ENCODE measurements around the gene GALNT2.

The GALNT2 gene

DNA sequence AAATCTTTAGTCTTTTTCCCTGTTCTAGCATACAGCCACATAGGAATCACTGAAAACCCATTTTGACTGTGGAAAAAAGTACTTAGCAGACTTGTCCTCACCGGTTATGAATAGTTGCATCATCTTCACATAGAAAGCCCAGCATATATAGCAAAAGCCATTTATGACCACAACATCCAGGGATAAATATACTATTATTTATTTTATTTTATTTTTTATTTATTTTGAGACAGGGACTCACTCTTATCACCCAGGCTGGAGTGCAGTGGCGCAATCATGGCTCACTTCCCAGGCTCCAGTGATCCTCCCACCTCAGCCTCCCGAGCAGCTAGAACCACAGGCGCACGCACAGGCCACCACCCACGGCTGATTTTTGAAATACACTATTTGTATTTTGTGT, 175.3 kb downstream of the GALNT2 start:
- TF ChIP-seq, protein P1, sequence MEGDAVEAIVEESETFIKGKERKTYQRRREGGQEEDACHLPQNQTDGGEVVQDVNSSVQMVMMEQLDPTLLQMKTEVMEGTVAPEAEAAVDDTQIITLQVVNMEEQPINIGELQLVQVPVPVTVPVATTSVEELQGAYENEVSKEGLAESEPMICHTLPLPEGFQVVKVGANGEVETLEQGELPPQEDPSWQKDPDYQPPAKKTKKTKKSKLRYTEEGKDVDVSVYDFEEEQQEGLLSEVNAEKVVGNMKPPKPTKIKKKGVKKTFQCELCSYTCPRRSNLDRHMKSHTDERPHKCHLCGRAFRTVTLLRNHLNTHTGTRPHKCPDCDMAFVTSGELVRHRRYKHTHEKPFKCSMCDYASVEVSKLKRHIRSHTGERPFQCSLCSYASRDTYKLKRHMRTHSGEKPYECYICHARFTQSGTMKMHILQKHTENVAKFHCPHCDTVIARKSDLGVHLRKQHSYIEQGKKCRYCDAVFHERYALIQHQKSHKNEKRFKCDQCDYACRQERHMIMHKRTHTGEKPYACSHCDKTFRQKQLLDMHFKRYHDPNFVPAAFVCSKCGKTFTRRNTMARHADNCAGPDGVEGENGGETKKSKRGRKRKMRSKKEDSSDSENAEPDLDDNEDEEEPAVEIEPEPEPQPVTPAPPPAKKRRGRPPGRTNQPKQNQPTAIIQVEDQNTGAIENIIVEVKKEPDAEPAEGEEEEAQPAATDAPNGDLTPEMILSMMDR (IDR thresholded peaks at IDR 0.05; ENCODE audit: low read depth, low read length), result no peak
- peak; percentile 15 to 64 for DNase-seq (ENCODE audit: low read depth in 2 of 2)
- no peak overlapping the region for H3K4me3 ChIP-seq (replicated peaks in 1 of 2; ENCODE audit: low read depth in 2 of 2, low read length in 2 of 2)

DNA sequence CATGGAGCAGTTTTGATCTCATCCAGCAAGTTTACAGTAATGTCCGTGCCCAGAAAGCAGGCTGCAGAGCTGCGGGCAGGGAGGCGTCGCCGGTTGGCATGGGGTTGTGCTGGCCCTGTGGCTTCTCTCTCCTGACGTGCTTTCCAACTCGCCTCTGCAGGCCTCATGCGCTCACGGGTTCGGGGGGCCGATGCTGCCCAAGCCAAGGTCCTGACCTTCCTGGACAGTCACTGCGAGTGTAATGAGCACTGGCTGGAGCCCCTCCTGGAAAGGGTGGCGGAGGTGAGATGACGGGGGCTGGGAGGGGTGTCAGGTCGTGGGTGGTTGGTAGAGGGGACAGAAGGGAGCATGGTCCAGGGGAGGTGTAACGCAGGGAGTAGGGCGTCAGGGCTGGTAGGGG, 176.1 kb downstream of the GALNT2 start:
- no peak overlapping the region for H3K4me3 ChIP-seq (replicated peaks in 1 of 2; ENCODE audit: low read depth in 2 of 2, low read length in 2 of 2)
- TF ChIP-seq, protein P1 (IDR thresholded peaks at IDR 0.05; ENCODE audit: low read depth, low read length), result no peak

DNA sequence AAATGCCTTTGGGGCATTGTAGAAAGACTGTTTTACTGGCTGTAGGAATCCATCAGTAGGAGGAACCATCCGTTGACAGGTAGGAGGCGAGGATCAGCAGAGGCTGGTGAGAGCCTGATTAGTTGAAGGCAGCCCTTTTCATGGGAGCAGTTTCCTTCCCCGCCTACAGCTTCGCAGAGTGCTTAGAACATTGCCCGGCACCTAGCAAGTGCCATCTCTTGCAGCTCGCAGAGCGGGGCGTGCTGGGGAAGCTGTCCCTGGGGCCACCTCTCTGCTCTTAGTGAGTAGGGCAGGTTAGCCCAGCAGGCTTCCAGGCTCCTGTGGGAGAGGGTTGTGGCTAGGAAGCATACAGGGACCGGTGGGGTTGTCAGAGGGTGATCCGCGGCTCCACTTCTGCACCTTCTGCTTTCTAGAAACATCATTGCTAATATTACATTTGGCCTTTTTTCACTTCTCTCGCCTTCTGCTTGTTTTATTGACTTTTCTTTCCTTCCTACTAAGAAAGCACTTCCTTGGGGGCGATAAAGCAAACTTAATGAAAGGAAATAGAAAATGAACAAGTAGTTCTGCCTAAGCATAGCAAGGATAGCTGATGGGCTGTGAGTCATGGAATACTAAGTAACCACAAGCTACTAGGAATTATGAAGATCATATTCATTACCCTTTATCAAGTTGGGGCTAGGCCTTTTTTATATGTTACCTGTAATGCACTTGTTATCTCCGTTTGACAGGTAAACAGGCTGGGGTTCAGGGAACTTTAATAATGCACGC, 176.7 kb downstream of the GALNT2 start:
- DNase-seq (ENCODE audit: low read depth in 2 of 2), result peak; percentile 32 to 58
- TF ChIP-seq, protein P1 (IDR thresholded peaks at IDR 0.05; ENCODE audit: low read depth, low read length), result no peak

More for the DNA sequence above, 176.1 kb downstream of the GALNT2 start:
- no peak for DNase-seq (ENCODE audit: low read depth in 2 of 2)

DNA sequence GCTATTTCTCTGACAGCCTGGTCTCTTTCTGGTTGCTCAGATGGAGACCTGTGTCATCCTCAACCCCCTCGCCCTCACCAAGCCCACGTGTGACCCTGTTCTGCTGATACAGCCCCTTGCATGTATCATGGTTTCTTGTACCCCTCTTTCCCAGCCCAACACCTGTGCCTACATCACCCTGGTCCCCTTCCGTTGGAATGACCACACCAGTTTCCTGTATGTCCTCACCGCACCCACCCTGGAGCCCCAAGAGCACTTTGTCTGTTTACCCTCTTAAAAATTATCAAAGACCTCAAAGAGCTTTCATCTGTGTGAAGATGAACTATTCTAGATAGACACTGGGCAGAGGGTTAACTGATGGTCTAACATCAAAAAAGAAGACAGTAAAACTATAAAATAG, 179.5 kb downstream of the GALNT2 start:
- no peak for DNase-seq (ENCODE audit: low read depth in 2 of 2)
- TF ChIP-seq, protein P1 (IDR thresholded peaks at IDR 0.05; ENCODE audit: low read depth, low read length), result no peak
- H3K4me3 ChIP-seq (replicated peaks in 1 of 2; ENCODE audit: low read depth in 2 of 2, low read length in 2 of 2), result no peak overlapping the region

More for the DNA sequence above, 176.7 kb downstream of the GALNT2 start:
- no peak overlapping the region for H3K4me3 ChIP-seq (replicated peaks in 1 of 2; ENCODE audit: low read depth in 2 of 2, low read length in 2 of 2)

DNA sequence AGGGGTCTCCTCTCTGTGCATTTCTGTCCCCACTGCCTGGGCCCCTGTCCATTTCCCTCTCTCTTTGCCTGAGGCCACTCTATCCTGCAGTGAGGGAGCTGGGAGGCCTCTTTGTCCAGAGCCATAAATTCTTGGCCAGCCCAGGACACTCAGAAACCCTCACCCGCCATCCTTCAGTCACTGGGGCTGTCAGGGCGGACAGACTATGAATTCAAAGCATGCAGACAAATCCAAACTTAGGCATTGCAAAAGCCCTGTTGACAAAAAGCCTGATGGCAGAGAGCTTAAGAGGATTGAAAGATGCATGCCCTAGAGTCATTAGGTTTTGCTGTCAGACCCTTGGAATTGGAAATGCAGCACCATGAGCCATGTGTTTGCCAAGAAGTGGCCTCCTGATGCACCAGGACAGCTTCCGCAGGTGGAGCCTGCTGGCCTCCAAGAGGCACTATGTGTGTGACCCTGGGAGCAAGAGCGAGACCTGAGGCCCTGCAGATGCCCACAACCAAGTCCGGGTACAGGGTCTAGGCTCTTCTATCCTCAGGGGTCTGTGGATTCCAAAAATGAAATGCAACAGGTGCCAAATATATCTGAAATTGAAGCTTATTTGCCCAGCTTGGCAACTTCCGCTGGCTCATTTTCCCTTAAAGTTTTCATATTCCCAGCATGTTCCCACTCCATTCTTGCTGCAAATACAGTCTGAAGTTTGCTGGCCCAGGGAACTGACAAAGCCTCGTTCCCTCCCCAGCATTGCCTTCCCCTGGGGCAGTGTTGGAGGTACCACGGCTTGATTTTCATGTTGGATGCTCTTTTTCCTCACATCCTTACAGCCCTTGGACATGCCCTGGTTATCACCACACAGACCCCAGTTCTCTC, 181.2 kb downstream of the GALNT2 start:
- no peak for DNase-seq (ENCODE audit: low read depth in 2 of 2)
- H3K4me3 ChIP-seq (replicated peaks in 1 of 2; ENCODE audit: low read depth in 2 of 2, low read length in 2 of 2), result no peak overlapping the region
- TF ChIP-seq, protein P1 (IDR thresholded peaks at IDR 0.05; ENCODE audit: low read depth, low read length), result no peak

DNA sequence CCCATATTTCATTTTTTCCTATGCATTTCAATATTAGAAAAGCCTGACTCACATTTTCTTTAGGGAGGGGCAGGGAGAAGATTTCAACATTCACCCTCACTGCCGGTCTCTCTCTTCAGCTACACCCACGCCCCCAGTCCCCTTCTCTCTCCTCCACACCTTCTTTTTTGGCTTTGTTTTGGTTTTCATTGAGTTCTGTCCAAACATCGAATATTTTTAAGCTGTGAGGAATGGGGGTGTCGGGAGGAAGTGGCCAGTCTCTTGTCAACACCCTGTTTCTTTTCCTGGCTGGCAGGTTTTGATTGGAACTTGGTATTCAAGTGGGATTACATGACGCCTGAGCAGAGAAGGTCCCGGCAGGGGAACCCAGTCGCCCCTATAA, 181.8 kb downstream of the GALNT2 start:
- TF ChIP-seq, protein P1 (IDR thresholded peaks at IDR 0.05; ENCODE audit: low read depth, low read length), result no peak
- no peak overlapping the region for H3K4me3 ChIP-seq (replicated peaks in 1 of 2; ENCODE audit: low read depth in 2 of 2, low read length in 2 of 2)
- peak in 1 of 2 donors; percentile 68 for DNase-seq (ENCODE audit: low read depth in 2 of 2)
